K562 (cell line): ENCODE data around the gene MCL1. TPM values are rescaled to one million over a fixed set of nuclear protein-coding genes. Genes with fewer than 3 reads are reported as not detected.

Experiments
- ARID1B ChIP-seq: fragments of 450-650 bp; IDR thresholded peaks from 2 replicates; pipeline ENCODE4 v1.6.1; 2016; ENCODE audit warnings: antibody characterized with exemption, mild to moderate bottlenecking, inconsistent platforms
- ATF1 ChIP-seq, 2 experiments: fragments of 450-650 bp in 1 of 2; IDR thresholded peaks; 2 replicates each; pipeline ENCODE4 v1.6.1; 2016; ENCODE audit warnings: missing compliant biosample characterization in 1 of 2, missing genetic modification characterization in 1 of 2
- ATF7 ChIP-seq: fragments of 450-650 bp; IDR thresholded peaks from 2 replicates; pipeline ENCODE4 v1.7.1; 2014; ENCODE audit warnings: mild to moderate bottlenecking, moderate library complexity
- CAMTA2 ChIP-seq: fragments of 250-450 bp; sonication (Bioruptor Pico); conservative IDR thresholded peaks from 2 replicates; pipeline ENCODE4 v1.5.1; 2022
- CEBPG ChIP-seq, 3 experiments: fragments of 200-800 bp in 1 of 3; sonication (Bioruptor generic) in 1 of 3; sonication (generic) in 1 of 3; formaldehyde crosslinking in 1 of 3; IDR thresholded peaks in 2 of 3; conservative IDR thresholded peaks in 1 of 3; 2 replicates each; pipeline versions ENCODE4 v1.6.1 to v1.8.0; 2016 to 2022; ENCODE audit warnings: missing compliant biosample characterization in 2 of 3, missing genetic modification characterization in 2 of 3, mild to moderate bottlenecking in 1 of 3, missing genetic modification reagents in 1 of 3
- FOXA1 ChIP-seq: fragments of 450-650 bp; IDR thresholded peaks from 2 replicates; pipeline ENCODE4 v1.6.1; 2016; ENCODE audit warnings: mild to moderate bottlenecking, borderline replicate concordance
- GTF2B ChIP-seq: IDR thresholded peaks from 2 replicates; pipeline ENCODE4 v1.6.1; 2011; ENCODE audit not compliant: insufficient read length; ENCODE audit errors: extremely low read depth
- IFI16 ChIP-seq: fragments of 250-450 bp; sonication (Bioruptor Pico); IDR thresholded peaks from 2 replicates; pipeline ENCODE4 v2.1.2; 2022; ENCODE audit warnings: mild to moderate bottlenecking, inconsistent platforms
- NCOA1 ChIP-seq: fragments of 450-650 bp; IDR thresholded peaks from 2 replicates; pipeline ENCODE4 v1.6.1; 2016; ENCODE audit warnings: low read depth
- NUFIP1 ChIP-seq: fragments of 450-650 bp; IDR thresholded peaks from 2 replicates; pipeline ENCODE4 v1.6.1; 2018; ENCODE audit not compliant: partially characterized antibody
- PBX2 ChIP-seq, 2 experiments: IDR thresholded peaks in 1 of 2; conservative IDR thresholded peaks in 1 of 2; 2 replicates each; pipeline ENCODE4 v1.6.1; 2016; ENCODE audit warnings: low read depth in 2 of 2, mild to moderate bottlenecking in 1 of 2, missing compliant biosample characterization in 1 of 2, missing genetic modification characterization in 1 of 2, moderate library complexity in 1 of 2
- POLR2A ChIP-seq: fragments of 450-650 bp; conservative IDR thresholded peaks from 2 replicates; pipeline ENCODE4 v1.6.1; 2016
- POLR3G ChIP-seq: IDR thresholded peaks from 2 replicates; pipeline ENCODE4 v1.6.1; 2011; ENCODE audit not compliant: insufficient read length, insufficient replicate concordance; ENCODE audit errors: extremely low read depth
- PYGO2 ChIP-seq: fragments of 450-650 bp; IDR thresholded peaks from 2 replicates; pipeline ENCODE4 v1.6.1; 2016; ENCODE audit warnings: mild to moderate bottlenecking, missing genetic modification characterization, moderate library complexity, missing compliant biosample characterization
- RB1 ChIP-seq: fragments of 450-650 bp; IDR thresholded peaks from 2 replicates; pipeline ENCODE4 v1.6.1; 2017; ENCODE audit warnings: low read depth, mild to moderate bottlenecking
- SETDB1 ChIP-seq: IDR thresholded peaks from one replicate; pipeline ENCODE4 v1.6.1; 2012; ENCODE audit warnings: low read length, control low read depth, inconsistent platforms
- SIRT6 ChIP-seq: IDR thresholded peaks from one replicate; pipeline ENCODE4 v1.6.1; 2012; ENCODE audit warnings: low read depth, mild to moderate bottlenecking, control low read depth, inconsistent platforms, low read length, moderate library complexity
- SOX6 ChIP-seq: fragments of 450-650 bp; IDR thresholded peaks from 2 replicates; pipeline ENCODE4 v1.6.1; 2014; ENCODE audit warnings: mild to moderate bottlenecking
- TBP ChIP-seq: optimal IDR thresholded peaks from 2 replicates; pipeline ENCODE3; 2011; ENCODE audit warnings: low read depth, low read length, improper control_type of control experiment
- XRCC4 ChIP-seq: IDR thresholded peaks from one replicate; pipeline ENCODE4 v1.6.1; 2011; ENCODE audit not compliant: insufficient read depth, insufficient read length; ENCODE audit errors: extremely low read depth
- ZNF175 ChIP-seq: fragments of 200-800 bp; sonication (Bioruptor generic); IDR thresholded peaks from 2 replicates; pipeline ENCODE4 v1.6.1; 2016; ENCODE audit warnings: low read depth, mild to moderate bottlenecking, missing genetic modification characterization, missing compliant biosample characterization
- ZNF384 ChIP-seq: IDR thresholded peaks from 2 replicates; pipeline ENCODE4 v1.6.1; 2012; ENCODE audit warnings: low read depth, low read length, improper control_type of control experiment
- polyA plus RNA-seq, 8 experiments: library from polyadenylated mRNA; depleted of rRNA in 4 of 8; stranded (reverse) in 5 of 8; unstranded in 3 of 8; fragments of >200 nt; fragmentation: Nextera tagmentation in 2 of 8; fragmentation: Illumina TruSeq in 1 of 8; extraction: Ambion mirVana in 2 of 8; extraction: Trizol in 1 of 8; gene quantifications; 2 replicates each; pipeline versions ENCODE4 v1.2.1 to v1.2.3, GENCODE V29; 2011 to 2014; ENCODE audit warnings: inconsistent platforms in 1 of 8, missing spikeins in 1 of 8
- total RNA-seq, 7 experiments: library from RNA; depleted of rRNA in 6 of 7; stranded (reverse); fragments of >200 nt in 6 of 7; fragmentation: Illumina TruSeq in 2 of 7; extraction: Trizol in 2 of 7; gene quantifications; 2 replicates each; pipeline versions ENCODE4 v1.2.1 to v1.2.3, GENCODE V29; 2011 to 2021; ENCODE audit warnings: low replicate concordance in 1 of 7
- TF ChIP-seq, protein P1 (sequence below): fragments of 250-450 bp; sonication (Bioruptor Pico); IDR thresholded peaks from 2 replicates; pipeline ENCODE4 v1.5.0; 2020; ENCODE audit warnings: mild to moderate bottlenecking
- TF ChIP-seq, protein P2 (sequence below): sonication (generic); formaldehyde crosslinking; IDR thresholded peaks from 2 replicates; pipeline ENCODE4 v1.8.0; 2022; ENCODE audit warnings: missing genetic modification reagents, mild to moderate bottlenecking, borderline replicate concordance

Gene MCL1
- total and polyA plus RNA-seq, 9 of the 15 experiments (the other 6 are each of a cell fraction or from before 2014, with no cell fraction given): 27.1 to 224 (median 138) TPM

- no peak for TF ChIP-seq IFI16 (CRISPR knock-in tag)
- TF ChIP-seq RB1: no peak
- no peak for TF ChIP-seq ZNF175 (CRISPR knock-in tag)
- TF ChIP-seq, protein P1, sequence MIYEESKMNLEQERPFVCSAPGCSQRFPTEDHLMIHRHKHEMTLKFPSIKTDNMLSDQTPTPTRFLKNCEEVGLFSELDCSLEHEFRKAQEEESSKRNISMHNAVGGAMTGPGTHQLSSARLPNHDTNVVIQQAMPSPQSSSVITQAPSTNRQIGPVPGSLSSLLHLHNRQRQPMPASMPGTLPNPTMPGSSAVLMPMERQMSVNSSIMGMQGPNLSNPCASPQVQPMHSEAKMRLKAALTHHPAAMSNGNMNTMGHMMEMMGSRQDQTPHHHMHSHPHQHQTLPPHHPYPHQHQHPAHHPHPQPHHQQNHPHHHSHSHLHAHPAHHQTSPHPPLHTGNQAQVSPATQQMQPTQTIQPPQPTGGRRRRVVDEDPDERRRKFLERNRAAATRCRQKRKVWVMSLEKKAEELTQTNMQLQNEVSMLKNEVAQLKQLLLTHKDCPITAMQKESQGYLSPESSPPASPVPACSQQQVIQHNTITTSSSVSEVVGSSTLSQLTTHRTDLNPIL (CRISPR knock-in tag): no peak
- TF ChIP-seq ATF7: peak; percentile 81
- TF ChIP-seq TBP: peak; percentile 50
- TF ChIP-seq CAMTA2 (CRISPR knock-in tag): no peak
- no peak for TF ChIP-seq SETDB1
- TF ChIP-seq CEBPG (CRISPR knock-in tag; IDR thresholded peaks at IDR 0.05): no peak
- no peak for TF ChIP-seq CEBPG (tag; conservative IDR thresholded peaks at IDR 0.05 in 1 of 2, IDR thresholded peaks at IDR 0.05 in 1 of 2)
- no peak for TF ChIP-seq PYGO2
- no peak for TF ChIP-seq GTF2B
- TF ChIP-seq XRCC4: no peak
- TF ChIP-seq NCOA1: peak; percentile 92; the same call in 1 of the 2 replicates
- TF ChIP-seq POLR3G: no peak
- no peak for TF ChIP-seq FOXA1
- TF ChIP-seq PBX2 (CRISPR knock-in tag; IDR thresholded peaks at IDR 0.05; ENCODE audit: low read depth): peak; percentile 48; the same call in 1 of the 2 replicates
- TF ChIP-seq PBX2 (tag; conservative IDR thresholded peaks at IDR 0.05; ENCODE audit: low read depth): peak; percentile 98
- peak; percentile 10; the same call in 1 of the 2 replicates for TF ChIP-seq ZNF384
- TF ChIP-seq POLR2A: peak; percentile 68; the same call in 1 of the 2 replicates
- TF ChIP-seq SOX6: peak; percentile 86
- TF ChIP-seq, protein P2, sequence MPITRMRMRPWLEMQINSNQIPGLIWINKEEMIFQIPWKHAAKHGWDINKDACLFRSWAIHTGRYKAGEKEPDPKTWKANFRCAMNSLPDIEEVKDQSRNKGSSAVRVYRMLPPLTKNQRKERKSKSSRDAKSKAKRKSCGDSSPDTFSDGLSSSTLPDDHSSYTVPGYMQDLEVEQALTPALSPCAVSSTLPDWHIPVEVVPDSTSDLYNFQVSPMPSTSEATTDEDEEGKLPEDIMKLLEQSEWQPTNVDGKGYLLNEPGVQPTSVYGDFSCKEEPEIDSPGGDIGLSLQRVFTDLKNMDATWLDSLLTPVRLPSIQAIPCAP (CRISPR knock-in tag): no peak
- TF ChIP-seq NUFIP1: no peak
- TF ChIP-seq ARID1B: peak; percentile 98
- no peak for TF ChIP-seq SIRT6
- TF ChIP-seq ATF1 (CRISPR knock-in tag; IDR thresholded peaks at IDR 0.05): no peak
- TF ChIP-seq ATF1 (tag; IDR thresholded peaks at IDR 0.05): peak; percentile 77
Observed at GRCh38 chr1:150545486-150546032, 33.9 kb downstream of the MCL1 start (continued).
